ENCODE results near the gene DDR2.

DDR2 gene

DNA sequence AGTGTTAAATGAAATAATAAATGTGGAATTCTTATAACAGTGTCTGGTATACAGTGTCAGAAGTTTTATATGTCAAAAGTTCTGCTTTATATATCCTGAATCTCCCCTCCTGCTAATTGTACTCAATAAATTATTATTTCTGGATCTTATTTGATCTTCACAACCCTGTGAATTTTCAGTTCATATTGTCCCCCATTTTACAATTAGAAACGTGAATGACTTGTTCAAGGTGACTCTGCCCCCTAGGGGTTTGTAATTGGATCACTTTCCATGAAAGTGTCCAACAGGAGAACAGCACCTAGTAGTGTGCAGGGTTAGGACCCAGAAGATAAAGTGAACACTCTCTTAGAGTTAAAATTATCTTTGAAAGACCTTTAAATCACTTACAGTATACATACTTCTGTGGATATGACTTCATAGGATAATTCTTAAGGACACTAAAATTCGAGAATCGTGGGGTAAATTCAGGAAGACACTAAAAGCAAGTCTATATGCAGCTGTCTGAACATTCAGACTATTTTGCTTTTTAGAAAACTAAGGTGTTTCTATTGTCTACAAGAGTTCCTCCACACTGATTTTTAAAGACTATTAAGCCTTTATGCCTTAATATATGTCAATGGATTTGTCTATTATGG, 4.5 kb upstream of the DDR2 start:
- in situ Hi-C loops (cut with MboI; ENCODE audit: low pct_unique_long_range_greater_than_20kb, low sequenced_read_pairs) = no loop called here

DNA sequence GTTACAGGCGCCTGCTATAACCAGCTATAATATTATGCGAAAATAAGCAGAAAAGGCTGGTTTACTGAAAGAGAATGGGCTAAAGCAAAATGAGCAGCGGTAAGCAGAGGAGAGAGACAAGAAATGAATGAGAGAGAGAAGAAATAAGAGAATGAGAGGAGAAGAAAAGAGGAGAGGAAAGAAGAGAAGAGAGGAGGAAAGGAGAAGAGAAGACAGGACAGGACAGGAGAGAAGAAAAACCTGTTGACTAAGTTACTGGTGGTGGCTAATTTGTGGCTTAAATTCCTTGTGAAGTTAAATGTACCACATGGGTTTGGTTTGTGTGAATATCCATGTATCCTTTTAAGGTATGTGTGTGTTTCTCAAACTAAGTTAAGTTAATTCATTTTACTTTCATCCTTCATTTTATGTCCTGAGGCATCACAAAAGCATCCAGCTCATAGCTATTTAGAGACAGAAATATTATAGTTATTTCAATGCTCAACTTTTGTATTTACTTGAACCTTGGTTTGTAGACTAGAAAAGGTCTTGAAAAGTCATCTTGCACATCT, 3.1 kb upstream of the DDR2 start:
- DNase-seq = no peak
- in situ Hi-C loops (cut with MboI; ENCODE audit: low pct_unique_long_range_greater_than_20kb, low sequenced_read_pairs) = no loop called here

More for the DNA sequence above, 4.5 kb upstream of the DDR2 start:
- DNase-seq = peak; percentile 11

DNA sequence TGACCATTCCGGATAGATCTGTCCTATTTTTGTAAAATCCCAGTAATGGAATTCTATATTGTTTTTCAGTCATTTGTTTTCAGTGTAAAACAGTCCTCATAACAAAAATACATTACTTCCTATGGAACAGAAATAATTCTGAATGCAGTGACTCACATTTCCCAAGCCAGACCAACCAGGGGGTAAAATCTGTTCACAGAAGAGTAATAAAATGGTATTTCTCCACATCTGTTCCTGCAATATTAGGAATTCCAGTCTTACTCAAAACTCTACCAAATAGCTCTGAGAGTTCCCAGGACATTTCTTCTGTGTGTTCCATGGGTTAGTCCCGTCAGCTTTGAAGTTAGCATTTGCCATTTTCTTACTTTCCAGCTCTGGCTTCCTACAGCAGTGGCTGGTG, 2.6 kb upstream of the DDR2 start:
- no peak for DNase-seq
- in situ Hi-C loops (cut with MboI; ENCODE audit: low pct_unique_long_range_greater_than_20kb, low sequenced_read_pairs) = no loop called here

DNA sequence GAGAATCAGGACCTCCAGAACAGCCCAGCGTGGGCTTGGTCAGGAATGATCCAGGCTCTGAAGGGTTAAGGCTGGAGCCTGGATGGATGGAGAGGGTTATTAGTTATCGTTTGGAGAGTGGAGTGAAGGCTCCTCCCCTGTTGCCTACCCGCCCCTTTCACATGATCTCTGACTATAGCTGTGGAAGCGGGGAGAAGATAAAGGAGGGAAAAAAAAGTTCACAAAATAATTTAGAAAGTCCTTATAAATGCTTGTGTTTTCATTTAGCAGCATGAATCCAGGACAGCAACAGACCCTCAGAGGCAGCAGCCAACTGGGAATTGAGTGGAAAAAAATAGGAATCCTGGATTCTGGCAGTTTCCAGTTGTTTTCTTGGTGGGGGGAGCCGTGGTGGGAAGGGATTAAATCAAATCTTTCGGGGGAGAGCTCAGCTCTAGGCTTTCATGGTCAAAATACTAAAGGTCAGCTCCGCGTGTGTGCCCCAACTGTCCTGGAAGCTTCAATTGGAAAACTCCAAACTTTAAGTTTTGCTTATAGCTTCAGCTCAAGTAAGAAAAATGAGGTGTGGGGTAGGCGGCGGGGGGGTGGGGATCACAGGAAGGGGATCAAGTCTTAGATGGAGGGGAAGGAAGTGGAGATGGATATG, 595 bp upstream of the DDR2 start:
- no peak for DNase-seq
- in situ Hi-C loops (cut with MboI; ENCODE audit: low pct_unique_long_range_greater_than_20kb, low sequenced_read_pairs) = no loop called here

DNA sequence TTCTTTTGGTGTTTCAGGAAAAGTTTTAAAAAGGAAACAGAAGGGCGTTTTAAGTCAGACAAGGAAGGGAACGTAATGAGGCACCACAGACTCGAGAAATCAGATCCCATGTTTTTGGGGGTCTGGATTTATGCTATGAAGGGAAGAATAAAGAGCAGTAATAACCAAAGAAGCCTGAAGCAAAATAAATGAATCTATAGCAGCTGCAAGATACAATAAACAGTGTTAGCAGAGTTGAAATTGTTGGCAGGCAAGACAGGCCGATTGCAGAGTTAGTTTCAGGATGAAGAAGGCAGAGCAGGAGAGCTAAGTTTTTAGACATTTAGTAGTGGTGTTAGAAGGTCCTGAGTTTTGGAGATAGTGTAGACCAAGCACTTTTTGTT, 425 bp downstream of the DDR2 start:
- DNase-seq = no peak
- in situ Hi-C loops (cut with MboI; ENCODE audit: low pct_unique_long_range_greater_than_20kb, low sequenced_read_pairs) = no loop called here

DNA sequence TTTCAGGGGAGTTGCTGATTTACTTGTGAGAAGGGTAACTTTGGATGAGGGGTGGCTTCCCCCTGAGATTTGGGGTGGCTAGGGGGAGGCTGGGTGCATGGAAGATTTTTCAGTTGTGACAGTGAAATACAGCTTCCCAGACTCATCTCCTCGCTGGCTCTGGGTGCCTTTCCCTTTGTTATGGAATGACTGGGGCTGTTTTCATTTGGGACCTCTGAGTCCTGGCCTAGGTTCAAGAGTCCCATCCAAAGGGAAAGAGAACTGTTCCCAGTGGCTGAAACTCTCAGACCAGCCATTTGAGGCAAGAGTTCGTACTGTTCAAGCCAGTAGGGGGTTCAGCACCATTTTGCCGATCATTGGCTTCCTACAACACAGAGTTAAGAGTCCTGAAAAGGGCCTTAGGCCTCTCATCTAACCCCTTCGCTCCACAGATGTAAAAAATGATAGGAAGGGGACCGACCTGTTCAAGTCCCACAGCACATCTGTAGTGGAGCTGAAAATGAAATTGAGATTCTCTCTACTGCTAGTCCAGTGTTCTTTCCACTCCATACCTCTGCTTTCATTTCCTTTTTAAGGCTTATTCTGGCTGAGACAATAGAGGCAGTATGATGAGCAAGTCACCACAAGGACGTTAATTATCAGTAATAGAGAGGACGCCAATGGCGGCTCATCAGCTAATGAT, 958 bp downstream of the DDR2 start:
- in situ Hi-C loops (cut with MboI; ENCODE audit: low pct_unique_long_range_greater_than_20kb, low sequenced_read_pairs) = no loop called here
- DNase-seq = no peak

DNA sequence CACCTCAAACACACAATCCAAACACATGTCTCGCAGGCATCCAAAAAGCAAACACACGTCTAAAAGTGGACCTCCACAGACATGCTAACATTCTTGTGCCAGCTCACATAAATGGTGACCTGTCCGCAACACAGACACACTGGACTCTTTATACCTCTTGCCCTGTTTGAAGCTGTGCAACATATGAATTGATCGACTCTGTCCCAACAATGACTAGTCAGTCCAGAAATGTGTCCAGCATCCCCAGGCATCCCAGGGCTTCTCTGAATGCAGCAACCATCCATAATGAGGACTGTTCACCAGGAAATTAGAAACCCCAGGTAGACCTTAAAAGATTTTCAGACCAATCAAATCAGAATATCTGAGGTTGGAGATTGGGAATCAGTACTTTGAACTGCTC, 3.2 kb downstream of the DDR2 start:
- DNase-seq = no peak
- in situ Hi-C loops (cut with MboI; ENCODE audit: low pct_unique_long_range_greater_than_20kb, low sequenced_read_pairs) = no loop called here

DNA sequence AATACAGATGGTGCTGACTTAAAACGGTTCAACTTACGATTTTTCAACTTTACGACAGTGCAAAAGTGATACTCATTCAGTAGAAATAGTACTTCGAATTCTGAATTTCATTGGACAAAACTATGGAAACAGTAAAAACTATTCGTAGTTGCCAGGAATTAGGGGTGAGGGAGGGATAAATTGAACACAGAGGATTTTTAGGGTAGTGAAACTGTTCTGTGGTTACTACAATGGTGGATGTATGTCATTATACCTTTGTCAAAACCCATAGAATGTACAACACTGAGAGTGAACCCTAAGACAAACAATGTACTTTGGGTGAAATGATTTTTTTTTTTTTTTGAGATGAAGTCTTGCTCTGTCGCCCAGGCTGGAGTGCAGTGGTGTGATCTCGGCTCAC, 7.5 kb downstream of the DDR2 start:
- DNase-seq = no peak
- in situ Hi-C loops (cut with MboI; ENCODE audit: low pct_unique_long_range_greater_than_20kb, low sequenced_read_pairs) = no loop called here

DNA sequence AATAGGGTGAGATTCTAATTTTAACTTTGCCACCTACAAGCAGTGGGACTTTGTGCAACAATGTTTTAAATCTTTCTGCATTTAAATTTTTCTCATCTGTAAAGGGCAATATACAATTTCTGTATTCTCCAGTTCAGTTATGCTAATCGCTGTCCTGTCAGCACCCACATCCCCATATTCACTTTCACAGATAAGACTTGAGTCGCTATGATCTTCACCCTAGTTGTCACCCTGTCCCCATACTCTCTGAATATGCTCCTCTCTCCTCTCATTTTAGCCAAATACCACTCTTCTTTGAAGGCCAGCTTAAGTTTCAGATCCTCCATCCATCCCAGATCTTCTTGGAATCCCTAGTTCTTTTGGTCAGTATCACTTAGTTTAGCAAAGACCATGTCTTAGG, 8.8 kb downstream of the DDR2 start:
- in situ Hi-C loops (cut with MboI; ENCODE audit: low pct_unique_long_range_greater_than_20kb, low sequenced_read_pairs) = no loop called here
- no peak for DNase-seq

DNA sequence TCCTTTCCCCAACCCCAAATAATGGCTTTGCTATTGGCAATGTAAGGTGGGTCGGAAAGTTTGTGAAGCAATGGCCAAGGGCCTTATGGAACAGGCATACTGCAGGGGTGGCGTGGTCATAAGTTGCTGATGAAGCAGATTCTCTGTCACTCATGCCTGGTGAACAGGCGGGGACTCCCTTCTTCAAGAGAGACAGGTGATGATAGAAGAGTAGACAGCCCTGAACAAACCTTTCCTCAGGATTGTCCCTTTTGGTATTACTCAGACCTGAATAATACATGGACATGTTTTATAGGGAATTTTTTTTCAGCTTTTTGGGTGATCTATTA, 12.7 kb downstream of the DDR2 start:
- in situ Hi-C loops (cut with MboI; ENCODE audit: low pct_unique_long_range_greater_than_20kb, low sequenced_read_pairs) = no loop called here
- no peak for DNase-seq

DNA sequence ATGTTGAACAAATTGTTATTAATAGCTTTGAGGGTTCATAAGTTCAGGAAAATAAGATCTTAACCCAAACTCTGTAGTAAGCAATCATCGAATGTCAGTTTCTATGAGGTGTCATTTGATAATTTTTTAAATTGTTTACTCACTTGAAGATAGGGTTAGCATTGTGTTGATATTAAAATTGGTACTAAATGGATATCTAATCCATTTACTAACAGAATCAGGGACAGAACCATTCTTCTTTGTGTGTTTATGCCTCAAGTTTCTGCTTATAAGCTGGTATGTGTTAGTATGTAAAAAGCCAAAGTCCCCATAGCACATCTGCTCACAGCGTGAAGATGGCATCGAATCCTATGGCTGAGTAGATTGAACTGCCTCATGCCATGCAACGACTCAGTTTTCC, 13.4 kb downstream of the DDR2 start:
- no peak for DNase-seq
- in situ Hi-C loops (cut with MboI; ENCODE audit: low pct_unique_long_range_greater_than_20kb, low sequenced_read_pairs) = no loop called here

DNA sequence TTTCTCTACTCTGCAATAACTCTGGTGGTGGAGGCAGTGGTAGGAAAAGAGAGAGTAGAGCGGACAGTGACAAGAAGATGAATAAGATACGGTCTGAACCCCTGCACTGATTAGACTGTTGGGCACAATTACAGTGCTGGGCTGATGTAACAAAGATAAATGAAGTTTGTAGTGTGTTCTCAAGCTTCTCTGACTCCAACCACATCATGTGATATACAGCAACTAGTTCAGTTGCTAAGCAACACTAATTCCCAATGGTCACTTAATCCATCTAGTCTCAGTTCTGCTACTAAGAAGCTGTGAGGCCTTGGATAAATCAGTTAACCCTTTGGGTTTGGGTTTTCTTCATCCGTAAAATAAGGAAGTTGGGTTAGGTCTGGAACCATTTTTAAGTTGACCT, 17.3 kb downstream of the DDR2 start:
- in situ Hi-C loops (cut with MboI; ENCODE audit: low pct_unique_long_range_greater_than_20kb, low sequenced_read_pairs) = no loop called here

DNA sequence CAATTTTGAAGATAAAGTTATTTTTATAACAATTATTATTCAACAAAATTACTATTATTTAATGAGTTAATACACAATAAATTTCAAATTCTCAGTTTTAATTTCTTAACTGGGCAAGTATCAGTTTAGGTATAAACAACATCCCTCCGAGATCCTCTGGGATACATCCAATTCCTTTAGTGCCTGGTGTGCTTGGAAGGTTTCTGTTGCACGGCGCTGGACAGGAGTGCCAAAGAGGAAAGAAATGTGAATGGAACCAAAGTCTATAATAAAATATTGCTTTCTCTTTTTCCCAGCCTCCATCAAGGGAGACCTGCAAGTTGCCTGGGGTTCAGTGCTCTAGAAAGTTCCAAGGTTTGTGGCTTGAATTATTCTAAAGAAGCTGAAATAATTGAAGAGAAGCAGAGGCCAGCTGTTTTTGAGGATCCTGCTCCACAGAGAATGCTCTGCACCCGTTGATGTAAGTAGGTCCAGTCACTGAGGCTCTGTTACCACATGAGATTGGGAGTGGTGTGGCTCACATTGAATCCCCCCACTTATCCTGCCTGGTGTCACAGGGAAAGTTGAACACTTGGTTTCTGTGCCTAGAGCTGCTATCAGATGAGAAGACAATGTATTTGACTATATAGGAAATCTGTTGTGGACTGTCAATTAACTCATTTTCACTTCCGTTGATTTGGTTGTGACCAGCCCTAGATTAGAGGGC, 22.8 kb downstream of the DDR2 start:
- no peak for DNase-seq

More for the DNA sequence above, 17.3 kb downstream of the DDR2 start:
- no peak for DNase-seq

DNA sequence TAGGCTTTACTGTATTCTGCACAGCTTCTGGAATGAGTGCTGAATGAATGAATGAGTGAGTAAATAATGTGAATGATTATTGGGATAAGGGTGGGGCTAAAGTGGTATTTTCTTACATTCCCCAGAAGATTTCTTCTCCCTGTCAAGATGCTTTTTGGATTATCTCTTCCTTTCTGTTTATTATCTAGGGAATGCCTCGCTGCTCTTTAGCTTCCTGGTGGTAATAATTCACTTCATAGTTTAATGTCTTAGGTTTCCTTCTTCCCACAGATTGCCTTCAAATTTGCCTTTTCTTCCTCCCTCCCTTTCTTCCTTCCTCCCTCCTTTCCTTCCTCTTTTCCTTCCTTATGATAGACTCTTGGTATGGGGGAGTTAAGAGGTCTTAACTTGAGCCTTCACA, 24.0 kb downstream of the DDR2 start:
- no peak for DNase-seq
- in situ Hi-C loops (cut with MboI; ENCODE audit: low pct_unique_long_range_greater_than_20kb, low sequenced_read_pairs) = no loop called here

More for the DNA sequence above, 22.8 kb downstream of the DDR2 start:
- in situ Hi-C loops (cut with MboI; ENCODE audit: low pct_unique_long_range_greater_than_20kb, low sequenced_read_pairs) = no loop called here

DNA sequence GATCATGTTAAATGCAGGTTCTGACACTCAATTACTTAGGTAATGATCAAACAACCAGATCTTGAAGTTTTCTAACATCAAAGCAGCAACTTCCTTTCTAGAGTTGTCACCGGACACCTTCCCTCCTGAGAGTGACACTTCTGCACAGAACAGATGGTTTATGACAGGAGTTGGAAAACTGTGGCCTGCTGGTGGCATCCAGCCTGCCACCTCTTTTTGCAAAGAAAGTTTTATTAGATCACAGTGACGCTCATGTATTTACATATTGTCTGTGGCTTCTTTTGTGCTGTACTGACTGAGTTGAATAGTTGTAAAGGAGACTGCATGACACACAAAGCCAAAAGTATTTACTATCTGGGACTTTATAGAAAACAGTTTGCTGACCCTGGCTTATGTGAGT, 28.3 kb downstream of the DDR2 start:
- no peak for DNase-seq
- in situ Hi-C loops (cut with MboI; ENCODE audit: low pct_unique_long_range_greater_than_20kb, low sequenced_read_pairs) = no loop called here

DNA sequence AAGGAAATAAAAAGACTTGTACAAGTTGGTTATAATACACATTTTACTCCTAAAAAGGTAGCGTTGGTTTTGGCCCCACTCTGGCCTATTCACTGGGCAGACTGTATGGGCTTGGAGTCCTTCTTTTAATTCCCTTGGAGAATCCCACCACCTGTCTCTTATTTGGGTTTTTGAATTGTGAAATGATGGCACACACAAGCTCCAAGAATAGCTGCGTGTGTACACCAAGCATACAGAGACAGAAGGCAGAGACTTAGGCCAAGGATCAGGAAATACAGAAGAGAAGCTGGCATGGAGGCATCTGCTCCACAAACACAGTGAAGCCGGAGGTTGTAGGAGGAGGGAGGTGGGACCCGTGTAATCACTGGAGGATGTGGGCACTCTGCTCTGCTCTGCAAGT, 29.1 kb downstream of the DDR2 start:
- no peak for DNase-seq

DNA sequence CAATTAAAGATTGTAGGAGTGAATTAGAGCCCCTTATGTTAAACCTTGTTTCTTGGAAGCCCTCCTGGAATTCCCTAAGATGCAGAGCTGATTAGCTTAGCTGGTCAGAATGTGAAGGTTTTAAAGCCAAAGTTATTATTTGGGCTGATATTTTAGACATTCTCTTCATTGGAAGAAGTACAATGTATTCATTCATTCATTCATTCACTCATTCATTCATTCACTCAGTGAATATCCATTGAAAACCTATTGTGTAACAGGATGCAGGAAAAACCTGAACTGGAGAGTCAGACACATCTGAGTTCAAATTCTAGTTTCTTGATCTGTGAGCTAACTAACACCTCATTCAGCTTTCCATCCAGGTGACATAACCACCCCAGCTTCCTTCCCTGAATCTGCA, 29.7 kb downstream of the DDR2 start:
- no peak for DNase-seq
- in situ Hi-C loops (cut with MboI; ENCODE audit: low pct_unique_long_range_greater_than_20kb, low sequenced_read_pairs) = no loop called here

More for the DNA sequence above, 29.1 kb downstream of the DDR2 start:
- in situ Hi-C loops (cut with MboI; ENCODE audit: low pct_unique_long_range_greater_than_20kb, low sequenced_read_pairs) = no loop called here

DNA sequence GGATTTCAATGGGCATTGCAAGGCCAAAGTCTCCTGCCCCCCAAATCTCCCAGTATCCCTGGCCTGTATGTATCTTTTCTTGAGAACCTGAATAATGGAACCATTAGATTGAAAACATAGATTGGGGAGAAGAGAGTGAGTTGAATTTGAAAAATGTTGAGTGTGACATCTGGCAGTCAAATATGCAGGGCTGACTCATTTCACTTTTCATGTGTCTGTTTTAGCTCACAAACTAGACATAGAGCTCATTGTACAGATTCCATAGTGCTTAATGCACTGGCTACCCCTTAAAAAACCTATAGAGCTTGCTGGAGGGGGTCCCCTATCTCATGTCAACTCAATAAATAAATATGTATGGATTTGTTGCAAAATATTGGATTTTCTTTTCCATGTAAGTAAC, 30.8 kb downstream of the DDR2 start:
- DNase-seq = no peak
- in situ Hi-C loops (cut with MboI; ENCODE audit: low pct_unique_long_range_greater_than_20kb, low sequenced_read_pairs) = no loop called here

DNA sequence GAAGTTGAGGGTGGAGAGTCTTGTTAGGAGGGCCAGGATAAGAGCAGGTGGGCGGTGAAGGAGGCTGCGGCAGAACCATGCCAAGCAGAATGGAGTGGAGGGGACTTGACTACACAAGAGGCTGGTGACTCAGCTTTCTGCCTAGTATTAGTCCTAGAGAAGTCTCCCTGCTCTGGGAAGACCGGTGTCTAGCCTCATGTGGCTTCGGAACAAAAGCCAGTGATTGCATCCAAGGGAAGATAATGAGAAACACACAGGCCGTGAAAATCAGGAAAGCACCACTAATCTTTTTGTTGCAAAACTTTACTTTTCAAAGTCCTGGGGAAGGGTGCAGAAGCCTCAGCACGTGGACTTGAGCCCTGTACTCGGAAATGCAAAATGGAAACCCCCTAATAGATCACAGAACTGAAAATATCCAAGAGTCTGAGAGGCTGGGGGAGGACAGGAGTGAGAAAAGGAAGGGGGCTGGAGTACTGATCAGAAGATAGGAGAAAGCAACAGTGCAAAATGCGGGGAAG, 31.4 kb downstream of the DDR2 start:
- DNase-seq = no peak
- in situ Hi-C loops (cut with MboI; ENCODE audit: low pct_unique_long_range_greater_than_20kb, low sequenced_read_pairs) = no loop called here
